GM23338 (cell line): ENCODE data around the gene FHIT. TPM values are rescaled to one million over a fixed set of nuclear protein-coding genes. Genes with fewer than 3 reads are reported as not detected.

ENCODE experiments used
- ATAC-seq: fragments of 200-7000 bp; cut with Tn5 transposase; 3 replicates; pipeline ENCODE4 v1.9.1; 2020
- DNase-seq: peaks from one replicate; pipeline ENCODE4 v3.0.0-alpha.2; 2015; ENCODE audit warnings: low spot score
- H2AFZ ChIP-seq: fragments of 200-600 bp; sonication (generic); 2 replicates; pipeline ENCODE4 v1.8.0; 2016; ENCODE audit warnings: antibody characterized with exemption, mild to moderate bottlenecking, moderate library complexity
- H3F3A ChIP-seq: fragments of 200-600 bp; sonication (generic); replicated peaks from 2 replicates; pipeline ENCODE4 v1.8.0; 2017; ENCODE audit warnings: antibody characterized with exemption, mixed run types, low read depth
- H3K27ac ChIP-seq: fragments of 200-600 bp; sonication (generic); 2 replicates; pipeline ENCODE4 v1.6.1; 2016; ENCODE audit warnings: low read depth
- H3K27me3 ChIP-seq: fragments of 200-600 bp; sonication (generic); 2 replicates; pipeline ENCODE4 v1.8.0; 2016; ENCODE audit warnings: mild to moderate bottlenecking, mixed run types, moderate library complexity; ENCODE audit not compliant: insufficient read depth
- H3K36me3 ChIP-seq: fragments of 200-600 bp; sonication (generic); 2 replicates; pipeline ENCODE4 v1.8.0; 2016; ENCODE audit warnings: mild to moderate bottlenecking; ENCODE audit not compliant: insufficient read depth
- H3K4me1 ChIP-seq: fragments of 200-600 bp; sonication (generic); 2 replicates; pipeline ENCODE4 v1.8.0; 2016; ENCODE audit warnings: mild to moderate bottlenecking, moderate library complexity; ENCODE audit not compliant: insufficient read depth
- H3K4me2 ChIP-seq: fragments of 200-600 bp; sonication (generic); 2 replicates; pipeline ENCODE4 v1.7.1; 2017; ENCODE audit warnings: mixed run types
- H3K4me3 ChIP-seq: fragments of 200-600 bp; sonication (generic); 2 replicates; pipeline ENCODE4 v1.6.1; 2016; ENCODE audit warnings: mixed run types
- H3K79me2 ChIP-seq: fragments of 200-600 bp; sonication (generic); replicated peaks from 2 replicates; pipeline ENCODE4 v1.8.0; 2017; ENCODE audit warnings: mild to moderate bottlenecking; ENCODE audit not compliant: insufficient read depth
- H3K9me2 ChIP-seq: fragments of 200-600 bp; sonication (generic); 2 replicates; pipeline ENCODE4 v1.8.0; 2017; ENCODE audit not compliant: insufficient read depth
- H4K20me1 ChIP-seq: fragments of 200-600 bp; sonication (generic); replicated peaks from 2 replicates; pipeline ENCODE4 v1.8.0; 2017; ENCODE audit warnings: mild to moderate bottlenecking; ENCODE audit not compliant: insufficient read depth
- H3K27ac Mint-ChIP-seq: 2 replicates; pipeline ENCODE4 v1.8.0; 2020; ENCODE audit warnings: inconsistent platforms, mild to moderate bottlenecking, moderate library complexity, mixed read lengths
- H3K27me3 Mint-ChIP-seq: 3 replicates; pipeline ENCODE4 v1.8.0; 2022; ENCODE audit warnings: low read depth, mild to moderate bottlenecking, moderate library complexity, mixed read lengths, inconsistent platforms; ENCODE audit not compliant: insufficient read depth, poor library complexity
- H3K36me3 Mint-ChIP-seq: 3 replicates; pipeline ENCODE4 v1.8.0; 2021; ENCODE audit warnings: low read depth, mild to moderate bottlenecking, inconsistent platforms, moderate library complexity, mixed read lengths
- H3K4me1 Mint-ChIP-seq: 3 replicates; pipeline ENCODE4 v1.8.0; 2020; ENCODE audit warnings: mild to moderate bottlenecking, inconsistent platforms, mixed read lengths
- H3K4me3 Mint-ChIP-seq: 3 replicates; pipeline ENCODE4 v1.8.0; 2021; ENCODE audit warnings: moderate library complexity, mild to moderate bottlenecking, inconsistent platforms, mixed read lengths
- H3K9me3 Mint-ChIP-seq: 3 replicates; pipeline ENCODE4 v1.8.0; 2020; ENCODE audit warnings: moderate library complexity, mild to moderate bottlenecking, inconsistent platforms, mixed read lengths
- CREB1 ChIP-seq: fragments of 250-450 bp; sonication (Bioruptor Pico); IDR thresholded peaks from 2 replicates; pipeline ENCODE4 v1.5.0; 2020; ENCODE audit warnings: low read depth, mild to moderate bottlenecking, moderate library complexity
- EZH2 ChIP-seq: fragments of 200-600 bp; sonication (generic); IDR thresholded peaks from one replicate; pipeline ENCODE4 v1.8.0; 2017; ENCODE audit warnings: antibody characterized with exemption, mild to moderate bottlenecking, low read depth; ENCODE audit not compliant: unreplicated experiment
- EZH2phosphoT487 ChIP-seq: fragments of 200-600 bp; sonication (generic); IDR thresholded peaks from one replicate; pipeline ENCODE4 v1.8.1; 2018; ENCODE audit warnings: antibody characterized with exemption; ENCODE audit not compliant: unreplicated experiment
- JUNB ChIP-seq: IDR thresholded peaks from one replicate; pipeline ENCODE4 v1.6.1; 2016; ENCODE audit warnings: antibody characterized with exemption; ENCODE audit not compliant: unreplicated experiment
- NANOG ChIP-seq: IDR thresholded peaks from 2 replicates; pipeline ENCODE4 v1.6.1; 2016; ENCODE audit warnings: antibody characterized with exemption, borderline replicate concordance
- POLR2AphosphoS5 ChIP-seq: IDR thresholded peaks from 2 replicates; pipeline ENCODE4 v1.6.1; 2016; ENCODE audit warnings: antibody characterized with exemption, low read depth
- STAT1 ChIP-seq: IDR thresholded peaks from one replicate; pipeline ENCODE4 v1.6.1; 2016; ENCODE audit warnings: antibody characterized with exemption; ENCODE audit not compliant: unreplicated experiment
- ZNF114 ChIP-seq: fragments of 250-450 bp; sonication (Bioruptor Pico); IDR thresholded peaks from 2 replicates; pipeline ENCODE4 v1.5.0; 2020; ENCODE audit warnings: mild to moderate bottlenecking, moderate library complexity
- ZNF331 ChIP-seq: fragments of 250-450 bp; sonication (Bioruptor Pico); IDR thresholded peaks from 2 replicates; pipeline ENCODE4 v1.5.0; 2020; ENCODE audit warnings: low read depth, mild to moderate bottlenecking, moderate library complexity
- polyA plus RNA-seq: library from polyadenylated mRNA; unstranded; fragments of >200 nt; fragmentation: Nextera tagmentation; extraction: Ambion mirVana; gene quantifications from 2 replicates; pipeline ENCODE4 v1.2.1, GENCODE V29; 2016
- total RNA-seq: library from RNA; depleted of rRNA; stranded (reverse); fragments of >200 nt; shearing (Covaris generic); gene quantifications from 2 replicates; pipeline ENCODE4 v1.2.3, GENCODE V29; 2014
- TF ChIP-seq, protein P1 (sequence below): fragments of 250-450 bp; sonication (Bioruptor Pico); IDR thresholded peaks from 2 replicates; pipeline ENCODE4 v1.5.0; 2020; ENCODE audit warnings: mild to moderate bottlenecking, moderate library complexity
- TF ChIP-seq, protein P2 (sequence below): IDR thresholded peaks from one replicate; pipeline ENCODE4 v1.6.1; 2018; ENCODE audit warnings: antibody characterized with exemption; ENCODE audit not compliant: unreplicated experiment
- TF ChIP-seq, protein P3 (sequence below): IDR thresholded peaks from 2 replicates; pipeline ENCODE4 v1.6.1; 2016; ENCODE audit warnings: antibody characterized with exemption
- TF ChIP-seq, protein P4 (sequence below), 2 experiments: fragments of 200-600 bp in 1 of 2; sonication (generic) in 1 of 2; conservative IDR thresholded peaks; 2 replicates each; pipeline versions ENCODE4 v1.5.1 to v1.6.1; 2016 to 2017; ENCODE audit warnings: antibody characterized with exemption in 2 of 2, low read depth in 2 of 2, mild to moderate bottlenecking in 2 of 2, moderate library complexity in 1 of 2

The FHIT gene
- total and polyA plus RNA-seq, 2 experiments from 2014 or later = 3.0 to 8.3 TPM

DNA sequence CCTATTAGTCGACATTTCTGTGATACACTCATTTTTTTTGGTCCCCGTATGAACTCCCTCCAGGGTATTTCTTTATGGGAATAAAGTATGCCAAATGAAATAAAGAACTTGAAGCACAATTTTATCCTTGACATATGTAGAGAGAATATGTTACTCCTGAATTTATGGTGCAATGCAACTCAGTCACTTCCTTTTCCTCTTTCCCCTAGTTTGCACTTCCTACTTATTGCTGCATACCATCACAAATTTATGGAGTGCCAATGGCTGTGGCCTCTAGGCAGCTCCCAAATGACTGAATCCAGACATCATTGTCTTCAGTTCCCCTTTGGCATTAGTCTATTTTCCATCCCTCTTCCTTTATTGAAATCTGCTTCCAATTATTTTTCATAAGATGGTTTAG, 403.5 kb downstream of the FHIT start:
- H3K79me2 ChIP-seq = no peaks in the 10 kb centered on the region
- peaks cover 6% of the 10 kb centered on the region; the same call in 1 of the 2 replicates for H3K36me3 ChIP-seq
- no peak for ATAC-seq
- no peak overlapping the region for H2AFZ ChIP-seq
- no peaks in the 10 kb centered on the region for H3F3A ChIP-seq
- TF ChIP-seq STAT1 (no peak), ZNF114 (no peak), POLR2AphosphoS5 (no peak), CREB1 (CRISPR knock-in tag) (no peak), JUNB (no peak), EZH2phosphoT487 (no peak), EZH2 (no peak), NANOG (no peak), ZNF331 (no peak)
- TF ChIP-seq, protein P1, sequence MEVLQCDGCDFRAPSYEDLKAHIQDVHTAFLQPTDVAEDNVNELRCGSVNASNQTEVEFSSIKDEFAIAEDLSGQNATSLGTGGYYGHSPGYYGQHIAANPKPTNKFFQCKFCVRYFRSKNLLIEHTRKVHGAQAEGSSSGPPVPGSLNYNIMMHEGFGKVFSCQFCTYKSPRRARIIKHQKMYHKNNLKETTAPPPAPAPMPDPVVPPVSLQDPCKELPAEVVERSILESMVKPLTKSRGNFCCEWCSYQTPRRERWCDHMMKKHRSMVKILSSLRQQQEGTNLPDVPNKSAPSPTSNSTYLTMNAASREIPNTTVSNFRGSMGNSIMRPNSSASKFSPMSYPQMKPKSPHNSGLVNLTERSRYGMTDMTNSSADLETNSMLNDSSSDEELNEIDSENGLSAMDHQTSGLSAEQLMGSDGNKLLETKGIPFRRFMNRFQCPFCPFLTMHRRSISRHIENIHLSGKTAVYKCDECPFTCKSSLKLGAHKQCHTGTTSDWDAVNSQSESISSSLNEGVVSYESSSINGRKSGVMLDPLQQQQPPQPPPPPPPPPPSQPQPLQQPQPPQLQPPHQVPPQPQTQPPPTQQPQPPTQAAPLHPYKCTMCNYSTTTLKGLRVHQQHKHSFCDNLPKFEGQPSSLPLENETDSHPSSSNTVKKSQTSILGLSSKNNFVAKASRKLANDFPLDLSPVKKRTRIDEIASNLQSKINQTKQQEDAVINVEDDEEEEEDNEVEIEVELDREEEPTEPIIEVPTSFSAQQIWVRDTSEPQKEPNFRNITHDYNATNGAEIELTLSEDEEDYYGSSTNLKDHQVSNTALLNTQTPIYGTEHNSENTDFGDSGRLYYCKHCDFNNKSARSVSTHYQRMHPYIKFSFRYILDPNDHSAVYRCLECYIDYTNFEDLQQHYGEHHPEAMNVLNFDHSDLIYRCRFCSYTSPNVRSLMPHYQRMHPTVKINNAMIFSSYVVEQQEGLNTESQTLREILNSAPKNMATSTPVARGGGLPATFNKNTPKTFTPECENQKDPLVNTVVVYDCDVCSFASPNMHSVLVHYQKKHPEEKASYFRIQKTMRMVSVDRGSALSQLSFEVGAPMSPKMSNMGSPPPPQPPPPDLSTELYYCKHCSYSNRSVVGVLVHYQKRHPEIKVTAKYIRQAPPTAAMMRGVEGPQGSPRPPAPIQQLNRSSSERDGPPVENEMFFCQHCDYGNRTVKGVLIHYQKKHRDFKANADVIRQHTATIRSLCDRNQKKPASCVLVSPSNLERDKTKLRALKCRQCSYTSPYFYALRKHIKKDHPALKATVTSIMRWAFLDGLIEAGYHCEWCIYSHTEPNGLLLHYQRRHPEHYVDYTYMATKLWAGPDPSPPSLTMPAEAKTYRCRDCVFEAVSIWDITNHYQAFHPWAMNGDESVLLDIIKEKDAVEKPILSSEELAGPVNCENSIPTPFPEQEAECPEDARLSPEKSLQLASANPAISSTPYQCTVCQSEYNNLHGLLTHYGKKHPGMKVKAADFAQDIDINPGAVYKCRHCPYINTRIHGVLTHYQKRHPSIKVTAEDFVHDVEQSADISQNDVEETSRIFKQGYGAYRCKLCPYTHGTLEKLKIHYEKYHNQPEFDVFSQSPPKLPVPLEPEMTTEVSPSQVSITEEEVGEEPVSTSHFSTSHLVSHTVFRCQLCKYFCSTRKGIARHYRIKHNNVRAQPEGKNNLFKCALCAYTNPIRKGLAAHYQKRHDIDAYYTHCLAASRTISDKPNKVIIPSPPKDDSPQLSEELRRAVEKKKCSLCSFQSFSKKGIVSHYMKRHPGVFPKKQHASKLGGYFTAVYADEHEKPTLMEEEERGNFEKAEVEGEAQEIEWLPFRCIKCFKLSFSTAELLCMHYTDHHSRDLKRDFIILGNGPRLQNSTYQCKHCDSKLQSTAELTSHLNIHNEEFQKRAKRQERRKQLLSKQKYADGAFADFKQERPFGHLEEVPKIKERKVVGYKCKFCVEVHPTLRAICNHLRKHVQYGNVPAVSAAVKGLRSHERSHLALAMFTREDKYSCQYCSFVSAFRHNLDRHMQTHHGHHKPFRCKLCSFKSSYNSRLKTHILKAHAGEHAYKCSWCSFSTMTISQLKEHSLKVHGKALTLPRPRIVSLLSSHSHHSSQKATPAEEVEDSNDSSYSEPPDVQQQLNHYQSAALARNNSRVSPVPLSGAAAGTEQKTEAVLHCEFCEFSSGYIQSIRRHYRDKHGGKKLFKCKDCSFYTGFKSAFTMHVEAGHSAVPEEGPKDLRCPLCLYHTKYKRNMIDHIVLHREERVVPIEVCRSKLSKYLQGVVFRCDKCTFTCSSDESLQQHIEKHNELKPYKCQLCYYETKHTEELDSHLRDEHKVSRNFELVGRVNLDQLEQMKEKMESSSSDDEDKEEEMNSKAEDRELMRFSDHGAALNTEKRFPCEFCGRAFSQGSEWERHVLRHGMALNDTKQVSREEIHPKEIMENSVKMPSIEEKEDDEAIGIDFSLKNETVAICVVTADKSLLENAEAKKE (CRISPR knock-in tag) = no peak
- TF ChIP-seq, protein P2, sequence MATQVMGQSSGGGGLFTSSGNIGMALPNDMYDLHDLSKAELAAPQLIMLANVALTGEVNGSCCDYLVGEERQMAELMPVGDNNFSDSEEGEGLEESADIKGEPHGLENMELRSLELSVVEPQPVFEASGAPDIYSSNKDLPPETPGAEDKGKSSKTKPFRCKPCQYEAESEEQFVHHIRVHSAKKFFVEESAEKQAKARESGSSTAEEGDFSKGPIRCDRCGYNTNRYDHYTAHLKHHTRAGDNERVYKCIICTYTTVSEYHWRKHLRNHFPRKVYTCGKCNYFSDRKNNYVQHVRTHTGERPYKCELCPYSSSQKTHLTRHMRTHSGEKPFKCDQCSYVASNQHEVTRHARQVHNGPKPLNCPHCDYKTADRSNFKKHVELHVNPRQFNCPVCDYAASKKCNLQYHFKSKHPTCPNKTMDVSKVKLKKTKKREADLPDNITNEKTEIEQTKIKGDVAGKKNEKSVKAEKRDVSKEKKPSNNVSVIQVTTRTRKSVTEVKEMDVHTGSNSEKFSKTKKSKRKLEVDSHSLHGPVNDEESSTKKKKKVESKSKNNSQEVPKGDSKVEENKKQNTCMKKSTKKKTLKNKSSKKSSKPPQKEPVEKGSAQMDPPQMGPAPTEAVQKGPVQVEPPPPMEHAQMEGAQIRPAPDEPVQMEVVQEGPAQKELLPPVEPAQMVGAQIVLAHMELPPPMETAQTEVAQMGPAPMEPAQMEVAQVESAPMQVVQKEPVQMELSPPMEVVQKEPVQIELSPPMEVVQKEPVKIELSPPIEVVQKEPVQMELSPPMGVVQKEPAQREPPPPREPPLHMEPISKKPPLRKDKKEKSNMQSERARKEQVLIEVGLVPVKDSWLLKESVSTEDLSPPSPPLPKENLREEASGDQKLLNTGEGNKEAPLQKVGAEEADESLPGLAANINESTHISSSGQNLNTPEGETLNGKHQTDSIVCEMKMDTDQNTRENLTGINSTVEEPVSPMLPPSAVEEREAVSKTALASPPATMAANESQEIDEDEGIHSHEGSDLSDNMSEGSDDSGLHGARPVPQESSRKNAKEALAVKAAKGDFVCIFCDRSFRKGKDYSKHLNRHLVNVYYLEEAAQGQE = no peak
- TF ChIP-seq, protein P3, sequence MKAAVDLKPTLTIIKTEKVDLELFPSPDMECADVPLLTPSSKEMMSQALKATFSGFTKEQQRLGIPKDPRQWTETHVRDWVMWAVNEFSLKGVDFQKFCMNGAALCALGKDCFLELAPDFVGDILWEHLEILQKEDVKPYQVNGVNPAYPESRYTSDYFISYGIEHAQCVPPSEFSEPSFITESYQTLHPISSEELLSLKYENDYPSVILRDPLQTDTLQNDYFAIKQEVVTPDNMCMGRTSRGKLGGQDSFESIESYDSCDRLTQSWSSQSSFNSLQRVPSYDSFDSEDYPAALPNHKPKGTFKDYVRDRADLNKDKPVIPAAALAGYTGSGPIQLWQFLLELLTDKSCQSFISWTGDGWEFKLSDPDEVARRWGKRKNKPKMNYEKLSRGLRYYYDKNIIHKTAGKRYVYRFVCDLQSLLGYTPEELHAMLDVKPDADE = no peak
- TF ChIP-seq, protein P4, sequence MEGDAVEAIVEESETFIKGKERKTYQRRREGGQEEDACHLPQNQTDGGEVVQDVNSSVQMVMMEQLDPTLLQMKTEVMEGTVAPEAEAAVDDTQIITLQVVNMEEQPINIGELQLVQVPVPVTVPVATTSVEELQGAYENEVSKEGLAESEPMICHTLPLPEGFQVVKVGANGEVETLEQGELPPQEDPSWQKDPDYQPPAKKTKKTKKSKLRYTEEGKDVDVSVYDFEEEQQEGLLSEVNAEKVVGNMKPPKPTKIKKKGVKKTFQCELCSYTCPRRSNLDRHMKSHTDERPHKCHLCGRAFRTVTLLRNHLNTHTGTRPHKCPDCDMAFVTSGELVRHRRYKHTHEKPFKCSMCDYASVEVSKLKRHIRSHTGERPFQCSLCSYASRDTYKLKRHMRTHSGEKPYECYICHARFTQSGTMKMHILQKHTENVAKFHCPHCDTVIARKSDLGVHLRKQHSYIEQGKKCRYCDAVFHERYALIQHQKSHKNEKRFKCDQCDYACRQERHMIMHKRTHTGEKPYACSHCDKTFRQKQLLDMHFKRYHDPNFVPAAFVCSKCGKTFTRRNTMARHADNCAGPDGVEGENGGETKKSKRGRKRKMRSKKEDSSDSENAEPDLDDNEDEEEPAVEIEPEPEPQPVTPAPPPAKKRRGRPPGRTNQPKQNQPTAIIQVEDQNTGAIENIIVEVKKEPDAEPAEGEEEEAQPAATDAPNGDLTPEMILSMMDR (conservative IDR thresholded peaks at IDR 0.05; ENCODE audit: low read depth in 2 of 2) = no peak
- Mint-ChIP-seq H3K4me3 (no peak overlapping the region), H3K27me3 (no peaks in the 10 kb centered on the region), H3K36me3 (peaks cover 9% of the 10 kb centered on the region; the same call in 2 of the 3 replicates), H3K27ac (0 out of 2 replicates have a peak overlapping the region, but pooled peaks have one; percentile 13), H3K4me1 (peaks cover 11% of the 10 kb centered on the region; the same call in 2 of the 3 replicates), H3K9me3 (peaks cover 7% of the 10 kb centered on the region)
- H3K9me2 ChIP-seq = 0 out of 2 replicates have a peak, but pooled peaks cover 3% of the 10 kb centered on the region
- no peak overlapping the region for H3K4me3 ChIP-seq
- no peaks in the 10 kb centered on the region for H3K4me1 ChIP-seq
- H4K20me1 ChIP-seq = no peaks in the 10 kb centered on the region
- no peak for DNase-seq
- H3K27me3 ChIP-seq = no peaks in the 10 kb centered on the region
- H3K4me2 ChIP-seq = no peak overlapping the region
- no peak overlapping the region for H3K27ac ChIP-seq
